Neural progenitor cell (in vitro differentiated cells): Measurements from ENCODE around the gene NDEL1.

Experiments used
- EZH2 ChIP-seq: fragments of 200-600 bp; sonication (generic); IDR thresholded peaks from 2 replicates; pipeline ENCODE4 v1.6.1; 2017; ENCODE audit warnings: antibody characterized with exemption, mild to moderate bottlenecking, moderate library complexity
- EZH2phosphoT487 ChIP-seq: fragments of 200-600 bp; sonication (generic); IDR thresholded peaks from 2 replicates; pipeline ENCODE4 v1.6.1; 2017; ENCODE audit warnings: antibody characterized with exemption
- TF ChIP-seq, protein P1 (sequence below): fragments of 200-600 bp; sonication (generic); IDR thresholded peaks from 2 replicates; pipeline ENCODE4 v1.5.1; 2017; ENCODE audit warnings: antibody characterized with exemption, mild to moderate bottlenecking

DNA sequence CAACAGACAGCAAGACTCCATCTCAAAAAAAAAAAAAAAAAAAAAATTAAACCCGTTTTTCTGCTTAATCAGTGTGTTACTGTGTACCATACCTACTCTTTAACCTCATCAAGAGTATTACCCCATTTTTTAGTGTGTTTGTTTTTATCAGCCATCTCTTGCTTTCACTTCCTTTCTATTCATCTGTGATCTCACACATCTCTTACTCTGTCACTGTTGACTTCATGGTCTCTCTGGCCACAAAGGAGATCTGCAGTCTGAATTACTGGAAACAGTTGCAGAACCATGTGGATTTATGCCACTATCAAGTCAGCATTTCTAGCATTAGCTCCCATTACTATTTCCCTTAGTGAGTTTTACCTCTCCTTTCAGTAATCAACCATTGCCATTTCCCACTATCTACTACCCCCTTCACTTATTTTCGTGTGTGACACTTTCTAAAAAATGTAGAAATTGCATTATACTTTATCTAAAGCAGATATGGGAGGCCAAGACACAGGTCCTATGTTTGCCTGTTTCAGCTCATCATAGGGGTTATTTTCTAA lies 20.1 kb downstream of the NDEL1 start:
- TF ChIP-seq, protein P1, sequence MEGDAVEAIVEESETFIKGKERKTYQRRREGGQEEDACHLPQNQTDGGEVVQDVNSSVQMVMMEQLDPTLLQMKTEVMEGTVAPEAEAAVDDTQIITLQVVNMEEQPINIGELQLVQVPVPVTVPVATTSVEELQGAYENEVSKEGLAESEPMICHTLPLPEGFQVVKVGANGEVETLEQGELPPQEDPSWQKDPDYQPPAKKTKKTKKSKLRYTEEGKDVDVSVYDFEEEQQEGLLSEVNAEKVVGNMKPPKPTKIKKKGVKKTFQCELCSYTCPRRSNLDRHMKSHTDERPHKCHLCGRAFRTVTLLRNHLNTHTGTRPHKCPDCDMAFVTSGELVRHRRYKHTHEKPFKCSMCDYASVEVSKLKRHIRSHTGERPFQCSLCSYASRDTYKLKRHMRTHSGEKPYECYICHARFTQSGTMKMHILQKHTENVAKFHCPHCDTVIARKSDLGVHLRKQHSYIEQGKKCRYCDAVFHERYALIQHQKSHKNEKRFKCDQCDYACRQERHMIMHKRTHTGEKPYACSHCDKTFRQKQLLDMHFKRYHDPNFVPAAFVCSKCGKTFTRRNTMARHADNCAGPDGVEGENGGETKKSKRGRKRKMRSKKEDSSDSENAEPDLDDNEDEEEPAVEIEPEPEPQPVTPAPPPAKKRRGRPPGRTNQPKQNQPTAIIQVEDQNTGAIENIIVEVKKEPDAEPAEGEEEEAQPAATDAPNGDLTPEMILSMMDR = no peak
- no peak for TF ChIP-seq EZH2
- TF ChIP-seq EZH2phosphoT487 = no peak
